Inferior parietal cortex (tissue), 1 donor: ENCODE data around the gene PCDHA1.
A peak's percentile ranks its signal among the peaks of the same experiment; 100 is the strongest.

ENCODE experiments used
- DNase-seq: peaks from one replicate; pipeline ENCODE4 v3.0.0-alpha.2; 2016; ENCODE audit errors: extremely low spot score

The PCDHA1 gene

GRCh38 chr5:140923601-140924000 lies 137.7 kb downstream of the PCDHA1 start:
- DNase-seq = peak; percentile 45

GRCh38 chr5:140925806-140926442 lies 140.0 kb downstream of the PCDHA1 start, which contains the start of gene PCDHAC1:
Gene PCDHAC1, plus strand, starts transcription at chr5:140926299. Its CDS starts 594 bp downstream, at chr5:140926893.
- no peak for DNase-seq

GRCh38 chr5:140926443-140927227 lies 140.7 kb downstream of the PCDHA1 start:
- DNase-seq = peak; percentile 71

DNA sequence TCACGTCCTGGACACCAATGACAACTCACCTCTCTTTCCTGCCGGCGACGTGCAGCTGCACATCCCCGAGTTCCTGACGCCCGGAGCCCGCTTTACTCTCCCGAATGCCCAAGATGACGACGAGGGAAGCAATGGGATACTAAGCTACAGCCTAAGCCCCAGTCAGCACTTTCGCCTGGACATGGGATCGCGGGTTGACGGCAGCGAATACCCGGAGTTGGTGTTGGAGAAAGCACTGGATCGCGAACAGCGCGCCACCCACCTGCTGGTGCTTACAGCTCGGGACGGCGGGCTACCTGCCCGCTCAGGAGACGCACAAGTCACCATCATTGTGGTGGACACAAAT lies 141.3 kb downstream of the PCDHA1 start:
- no peak for DNase-seq

DNA sequence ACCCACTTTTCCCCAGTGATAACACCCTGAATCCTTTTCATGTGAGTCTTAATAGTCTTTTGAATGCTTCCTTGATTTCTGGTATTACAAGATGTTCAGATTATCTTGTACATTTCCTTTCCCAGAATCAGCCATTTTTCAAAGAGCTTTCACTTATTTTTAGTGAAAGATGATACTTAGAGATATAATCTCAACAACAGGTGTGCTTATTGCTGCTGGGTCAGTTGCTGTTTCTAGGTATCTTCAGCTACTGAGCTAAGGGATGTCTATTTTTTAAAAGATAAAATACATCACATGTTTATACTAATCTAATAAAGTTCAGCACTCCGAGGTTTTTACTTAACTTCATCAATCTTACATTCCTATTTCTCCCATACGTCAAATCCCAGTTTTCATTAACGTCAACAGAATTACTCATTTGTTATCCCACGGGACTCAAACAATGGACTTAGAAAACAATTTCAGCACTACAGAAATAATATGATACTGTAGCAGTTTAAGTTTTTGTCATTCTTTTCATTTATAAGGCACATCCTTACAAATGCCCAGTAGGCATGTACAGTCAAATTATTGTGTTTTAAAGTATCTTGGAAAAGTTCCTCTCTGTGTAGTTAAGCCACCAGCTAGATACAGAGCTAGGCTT lies 149.1 kb downstream of the PCDHA1 start:
- DNase-seq = no peak

DNA sequence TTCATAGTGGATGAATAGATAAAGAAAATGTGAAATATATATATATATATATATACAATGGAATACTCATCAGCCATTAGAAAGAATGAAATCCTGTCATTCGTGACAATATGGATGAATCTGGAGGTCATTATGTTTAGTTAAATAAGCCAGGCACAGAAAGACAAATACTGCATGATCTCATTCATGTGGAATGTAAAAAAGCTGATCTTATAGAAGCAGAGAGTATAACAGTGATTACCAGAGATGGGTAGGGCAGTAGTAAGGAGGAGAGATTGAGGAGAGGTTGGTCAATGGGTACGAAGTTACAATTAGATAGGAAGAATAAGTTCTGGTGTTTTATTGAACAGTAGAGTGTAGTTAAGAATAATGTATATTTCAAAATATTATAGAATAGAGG lies 160.6 kb downstream of the PCDHA1 start:
- no peak for DNase-seq

DNA sequence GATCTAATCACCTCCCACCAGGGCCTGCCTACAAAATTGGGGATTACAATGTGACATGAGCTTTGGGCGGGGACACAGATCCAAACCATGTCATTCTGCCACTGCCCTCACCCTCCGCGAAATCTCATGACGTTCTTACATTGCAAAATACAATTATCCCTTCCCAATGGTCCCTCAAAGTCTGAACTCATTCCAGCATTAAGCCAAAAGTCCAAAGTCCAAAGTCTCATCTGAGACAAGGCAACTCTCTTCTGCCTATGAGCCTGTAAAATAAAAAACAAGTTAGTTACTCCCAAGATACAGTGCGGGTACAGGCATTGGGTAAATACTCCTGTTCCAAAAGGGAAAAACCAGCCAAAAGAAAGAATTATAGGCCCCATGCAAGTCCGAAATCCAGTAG lies 165.7 kb downstream of the PCDHA1 start:
- no peak for DNase-seq

DNA sequence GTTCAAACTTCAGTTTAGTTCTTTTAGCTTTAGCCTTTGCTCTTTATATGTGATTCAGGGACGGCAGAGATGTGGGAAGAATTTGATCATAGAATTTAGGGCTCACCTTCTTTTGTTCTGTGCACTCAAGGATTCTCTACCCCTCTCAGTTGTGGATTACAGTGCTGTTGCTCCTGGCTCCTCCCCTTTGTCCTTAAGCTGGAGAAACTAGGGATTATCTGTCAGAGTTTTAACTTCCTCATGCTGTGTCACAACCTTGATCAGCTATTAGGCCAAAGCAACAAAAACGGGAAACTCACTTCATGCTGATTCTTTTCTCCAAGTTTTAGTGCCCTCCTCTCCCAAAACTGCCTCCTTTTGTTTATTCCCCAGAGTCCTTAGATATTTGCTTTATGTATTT lies 167.3 kb downstream of the PCDHA1 start:
- no peak for DNase-seq

GRCh38 chr5:140962190-140962589 lies 176.2 kb downstream of the PCDHA1 start:
- DNase-seq = no peak

DNA sequence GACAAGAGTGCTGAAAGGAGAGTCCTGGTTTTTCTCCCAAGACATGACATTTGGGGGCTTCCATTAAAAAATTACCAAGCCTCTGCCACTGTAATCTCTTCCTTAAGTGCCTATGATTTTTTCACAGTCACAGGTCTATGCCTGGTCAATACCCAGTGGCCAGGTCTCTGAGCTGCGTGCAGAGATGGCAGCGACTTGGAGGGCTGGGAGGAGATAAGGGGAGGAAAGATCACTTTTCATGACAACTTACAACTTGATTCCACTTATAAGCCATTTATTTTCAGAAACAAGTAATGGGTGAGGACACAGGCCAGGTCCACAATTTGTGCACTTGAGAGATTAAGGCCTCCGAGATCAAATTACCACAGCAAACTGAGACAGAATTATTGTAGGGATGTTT lies 178.4 kb downstream of the PCDHA1 start:
- no peak for DNase-seq

DNA sequence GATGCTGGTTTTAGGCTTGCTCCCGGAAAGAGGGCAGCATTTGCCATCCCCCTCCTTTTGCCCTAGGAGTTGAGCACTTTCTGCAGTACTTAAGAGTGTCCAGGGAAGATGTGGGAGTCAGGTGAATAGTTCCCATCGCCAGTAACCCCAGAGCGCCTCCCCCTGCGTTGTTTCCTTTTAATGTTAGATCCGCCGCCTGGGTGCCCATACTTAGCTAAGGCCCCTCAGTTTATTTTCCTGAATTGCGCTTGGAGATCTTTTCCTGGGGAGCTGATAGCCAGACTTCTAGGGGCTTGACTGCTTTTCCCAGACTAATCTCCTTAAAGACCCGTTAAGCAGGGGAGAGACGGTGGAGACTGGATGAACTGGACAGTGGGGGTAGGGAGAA lies 180.0 kb downstream of the PCDHA1 start:
- peak; percentile 44 for DNase-seq

- DNase-seq = peak; percentile 58
Measured at GRCh38 chr5:140966293-140967225, 180.6 kb downstream of the PCDHA1 start, which contains the start of gene PCDHAC2. Gene PCDHAC2, plus strand, starts transcription at chr5:140966476. Its CDS starts 291 bp downstream, at chr5:140966767.

- DNase-seq = no peak
Measured at GRCh38 chr5:140967226-140967893, 181.4 kb downstream of the PCDHA1 start.

DNA sequence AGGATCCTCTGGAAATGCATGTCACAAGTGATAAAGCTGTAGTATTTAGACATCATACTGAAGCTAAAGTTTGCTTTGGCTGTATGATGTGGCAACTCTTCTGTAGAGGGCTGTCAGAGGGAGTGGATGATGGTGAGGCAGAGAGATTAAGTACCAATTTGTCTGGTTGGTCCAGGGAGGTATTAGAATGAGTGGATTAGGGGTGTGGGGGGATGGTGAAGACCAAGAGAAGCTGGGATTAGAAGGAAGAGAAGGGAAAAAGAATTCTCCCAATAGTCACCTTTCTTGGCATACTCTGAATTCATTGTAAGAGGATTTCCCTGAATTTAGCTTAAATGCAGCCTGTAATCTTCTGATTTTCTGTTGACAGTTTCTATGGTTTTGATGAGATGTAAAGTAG lies 183.9 kb downstream of the PCDHA1 start:
- DNase-seq = no peak

GRCh38 chr5:140973550-140973949 lies 187.6 kb downstream of the PCDHA1 start:
- no peak for DNase-seq

- DNase-seq = peak; percentile 60
Measured at GRCh38 chr5:140977003-140977402, 191.1 kb downstream of the PCDHA1 start.

- DNase-seq = no peak
Measured at GRCh38 chr5:140978260-140978659, 192.3 kb downstream of the PCDHA1 start.

- DNase-seq = no peak
Measured at GRCh38 chr5:140978983-140979382, 193.0 kb downstream of the PCDHA1 start.

DNA sequence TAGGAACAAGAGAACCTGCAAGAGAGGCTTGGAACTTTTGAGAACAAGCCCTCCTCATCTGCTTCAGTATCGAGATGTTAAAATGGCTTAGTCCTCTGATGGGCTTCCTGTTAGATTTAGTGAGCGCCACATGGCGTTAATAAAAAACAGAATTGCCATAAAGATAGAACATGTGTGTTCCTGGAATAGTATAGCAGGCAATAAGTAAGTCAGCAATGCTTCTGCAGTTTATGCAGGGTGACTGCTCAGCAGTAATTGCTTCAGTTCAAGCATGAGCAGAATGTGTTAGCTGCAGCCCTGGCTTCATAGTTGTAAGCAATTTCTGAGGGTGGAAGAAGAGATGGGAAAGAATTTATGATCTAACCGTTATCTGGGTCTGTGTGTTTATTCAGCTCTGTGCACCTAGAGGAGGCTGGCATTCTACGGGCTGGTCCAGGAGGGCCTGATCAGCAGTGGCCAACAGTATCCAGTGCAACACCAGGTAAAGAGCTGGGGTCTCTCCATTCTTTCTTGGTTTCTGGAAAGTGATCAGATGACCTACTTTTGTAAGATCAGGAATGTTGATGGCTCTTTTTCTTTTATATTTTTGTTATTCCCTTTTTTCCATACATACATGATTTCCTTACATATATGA lies 196.3 kb downstream of the PCDHA1 start:
- DNase-seq = no peak

GRCh38 chr5:140986117-140986521 lies 200.2 kb downstream of the PCDHA1 start:
- DNase-seq = no peak

GRCh38 chr5:140988100-140988499 lies 202.2 kb downstream of the PCDHA1 start:
- no peak for DNase-seq
